ENCODE measurements around the gene RHBDD2. TPM values are rescaled to one million over a fixed set of nuclear protein-coding genes. Genes with fewer than 3 reads are reported as not detected.

Gene RHBDD2
- total RNA-seq, 2 donors from 2014 or later = 52.8 to 62.3 TPM

Small RNA genes within 50 kb of the gene (microRNA-seq; reads per million reads assigned to microRNA genes)
- 1.6 to 2.7 reads per million in 2 donors for gene MIR4651

Other genes with a start within 250 kb of the RHBDD2 start
- gene HIP1, start 140.1 kb upstream of the RHBDD2 start, total RNA-seq = 1 to 10 TPM; 5.7 to 6.2 TPM
- gene CCL26, start 106.8 kb upstream of the RHBDD2 start, total RNA-seq = under 1 TPM in 1 of 2 donors, not detected in 1; 0.78 TPM
- 10 to 100 TPM in 1 of 2 donors, 1 to 10 TPM in 1; 7.4 to 21.7 TPM for gene CCL24, start 65.2 kb upstream of the RHBDD2 start, total RNA-seq
- 100 to 1,000 TPM; 131 to 150 TPM for gene POR, start 36.1 kb downstream of the RHBDD2 start, total RNA-seq
- 100 to 1,000 TPM; 102 to 104 TPM for gene TMEM120A, start 115.6 kb downstream of the RHBDD2 start, total RNA-seq
- 10 to 100 TPM; 19.0 to 26.0 TPM for gene STYXL1, start 169.0 kb downstream of the RHBDD2 start, total RNA-seq
- 100 to 1,000 TPM; 226 to 284 TPM for gene MDH2, start 169.1 kb downstream of the RHBDD2 start, total RNA-seq

All from left colon (tissue), 2 donors.